ENCODE data around the gene ADGRV1.
"Not testable (repeated sequence)": the region's sequence is repeated elsewhere in the genome, so short reads cannot be mapped to it uniquely, and the experiment has no call there.

ADGRV1 gene

DNA sequence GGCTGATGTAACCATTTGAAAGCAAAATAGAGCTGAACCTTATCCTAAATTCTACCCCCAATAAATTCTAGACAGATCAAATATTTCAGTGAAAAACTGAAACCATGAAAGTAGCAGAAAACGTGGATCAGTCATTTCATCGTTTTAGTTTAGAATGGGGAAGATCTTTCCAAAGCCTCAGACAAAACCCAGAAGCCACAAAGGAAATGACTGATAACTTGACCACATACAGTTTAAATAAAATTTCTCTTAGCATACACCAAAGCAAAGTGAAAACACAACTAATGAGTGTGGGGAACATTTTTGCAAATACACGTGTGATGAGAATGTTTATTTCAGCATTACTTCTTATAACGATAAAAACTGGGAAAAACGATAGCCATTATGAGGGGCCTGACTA is 284.8 kb downstream of the ADGRV1 start:
- peak; percentile 2 for DNase-seq

DNA sequence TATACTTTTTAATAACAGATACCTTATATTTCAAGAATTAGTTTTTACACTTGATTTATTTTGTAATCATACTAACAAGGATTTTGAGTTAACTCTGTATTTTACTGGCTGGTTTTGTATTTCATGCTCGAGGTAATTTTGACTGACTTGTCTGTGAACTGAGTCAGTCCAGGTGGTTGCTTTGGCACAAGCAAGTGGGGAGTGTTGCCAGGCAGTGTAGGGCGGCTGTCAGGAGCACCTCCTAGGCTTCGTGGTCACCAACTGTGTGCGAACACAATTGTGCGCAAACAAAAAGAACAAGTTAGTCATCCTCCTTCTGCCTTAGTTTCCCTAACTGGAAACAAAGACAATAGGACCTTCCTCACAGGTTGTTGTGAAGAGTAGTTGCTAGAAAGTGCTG is 286.3 kb downstream of the ADGRV1 start:
- DNase-seq: no peak

DNA sequence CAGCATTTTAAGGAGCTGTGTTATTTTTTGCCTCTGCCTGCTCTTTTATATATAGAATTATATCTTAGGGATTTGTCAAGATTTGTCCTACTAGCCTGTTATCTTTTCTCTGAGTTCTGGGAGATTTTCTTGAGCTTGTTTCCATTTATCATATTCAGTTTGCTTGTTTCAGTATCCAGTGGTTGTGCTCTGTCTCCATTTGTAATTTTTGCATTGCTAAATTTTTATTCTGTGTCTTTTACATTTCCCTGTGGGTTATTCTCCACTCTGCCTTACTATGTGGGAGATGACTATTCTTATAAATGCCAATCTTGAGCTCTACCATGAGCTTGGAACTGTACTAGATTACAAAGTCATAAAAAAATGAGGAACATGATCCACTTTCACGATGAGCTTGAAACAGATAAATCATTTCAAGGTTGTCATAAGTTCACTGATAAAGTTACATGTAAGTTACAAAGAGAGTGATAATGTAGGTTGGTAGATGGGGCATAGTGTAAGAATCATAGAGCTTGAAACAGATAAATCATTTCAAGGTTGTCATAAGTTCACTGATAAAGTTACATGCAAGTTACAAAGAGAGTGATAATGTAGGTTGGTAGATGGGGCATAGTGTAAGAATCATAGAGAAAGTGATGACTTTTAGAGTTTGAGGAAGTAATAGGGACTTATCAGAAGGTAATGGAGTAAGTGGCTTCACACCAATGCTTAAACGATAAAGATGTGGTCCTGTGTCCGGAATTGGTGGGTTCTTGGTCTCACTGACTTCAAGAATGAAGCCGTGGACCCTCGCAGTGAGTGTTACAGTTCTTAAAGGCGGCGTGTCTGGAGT is 287.3 kb downstream of the ADGRV1 start:
- DNase-seq: no peak

DNA sequence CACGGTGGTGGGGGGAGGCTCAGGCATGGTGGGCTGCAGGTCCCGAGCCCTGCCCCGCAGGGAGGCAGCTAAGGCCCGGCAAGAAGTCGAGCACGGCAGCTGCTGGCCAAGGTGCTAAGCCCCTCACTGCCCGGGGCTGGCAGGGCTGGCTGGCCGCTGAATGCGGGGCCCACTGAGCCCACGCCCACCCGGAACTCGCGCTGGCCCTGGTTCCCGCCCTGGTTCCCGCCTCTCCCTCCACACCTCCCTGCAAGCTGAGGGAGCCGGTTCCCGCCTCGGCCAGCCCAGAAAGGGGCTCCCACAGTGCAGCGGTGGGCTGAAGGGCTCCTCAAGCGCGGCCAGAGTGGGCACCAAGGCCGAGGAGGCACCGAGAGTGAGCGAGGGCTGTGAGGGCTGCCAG is 289.0 kb downstream of the ADGRV1 start:
- DNase-seq: not testable (repeated sequence)

DNA sequence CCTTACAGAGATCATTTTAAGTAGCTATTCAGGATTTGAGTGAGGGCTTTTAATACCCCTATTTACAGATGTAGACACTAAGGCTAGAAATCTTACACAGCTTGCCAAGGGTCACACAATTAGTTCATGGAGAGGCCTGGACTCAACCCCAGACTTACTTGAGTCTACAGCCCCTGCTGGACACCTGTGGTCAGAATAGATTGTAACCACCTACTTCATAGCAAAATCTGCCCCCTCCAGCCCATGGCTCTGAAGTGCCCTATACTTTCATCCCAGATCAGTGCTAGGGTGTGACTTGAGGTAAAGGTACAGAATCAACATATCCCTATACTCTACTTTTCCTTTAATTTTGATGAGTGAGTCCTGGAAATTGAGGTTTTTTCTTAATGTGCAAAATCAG is 291.3 kb downstream of the ADGRV1 start:
- no peak for DNase-seq

DNA sequence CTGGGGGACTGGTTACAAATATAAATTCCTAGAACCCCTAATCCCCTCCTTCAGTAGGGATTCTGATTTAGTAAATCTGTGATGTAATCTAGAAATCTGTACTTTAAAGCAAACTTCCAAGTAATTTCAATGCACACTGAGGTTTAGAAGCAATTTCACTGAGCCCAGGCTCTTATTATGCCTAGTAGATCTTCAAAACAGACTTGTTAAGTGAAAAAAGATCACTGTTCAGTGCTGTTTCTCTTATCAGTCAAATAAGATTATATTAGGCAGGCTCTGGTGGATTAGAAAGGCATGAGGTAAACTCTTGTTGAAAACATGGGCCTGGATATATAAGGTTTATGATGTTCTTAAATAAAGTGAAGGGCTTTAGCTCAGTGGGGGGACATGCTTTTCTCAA is 293.9 kb downstream of the ADGRV1 start:
- DNase-seq: no peak

DNA sequence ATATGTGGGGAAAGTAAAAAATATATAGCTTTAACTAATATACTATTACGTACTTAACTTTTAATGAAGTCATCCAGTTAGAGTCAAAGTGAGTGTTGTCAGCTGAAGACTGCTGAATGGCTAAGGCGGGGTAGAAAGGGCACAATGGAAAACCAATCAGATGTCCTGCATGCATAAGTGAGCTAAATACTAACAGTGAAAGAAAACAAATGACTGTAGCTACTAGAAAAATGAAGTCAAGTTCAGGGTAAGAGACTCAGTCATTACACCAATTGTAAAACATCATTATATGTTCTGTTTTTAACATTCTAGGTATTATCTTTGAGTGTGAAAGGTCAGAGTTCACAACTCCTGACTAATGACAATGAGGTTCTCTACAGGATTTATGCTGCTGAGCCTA is 295.2 kb downstream of the ADGRV1 start:
- no peak for DNase-seq

DNA sequence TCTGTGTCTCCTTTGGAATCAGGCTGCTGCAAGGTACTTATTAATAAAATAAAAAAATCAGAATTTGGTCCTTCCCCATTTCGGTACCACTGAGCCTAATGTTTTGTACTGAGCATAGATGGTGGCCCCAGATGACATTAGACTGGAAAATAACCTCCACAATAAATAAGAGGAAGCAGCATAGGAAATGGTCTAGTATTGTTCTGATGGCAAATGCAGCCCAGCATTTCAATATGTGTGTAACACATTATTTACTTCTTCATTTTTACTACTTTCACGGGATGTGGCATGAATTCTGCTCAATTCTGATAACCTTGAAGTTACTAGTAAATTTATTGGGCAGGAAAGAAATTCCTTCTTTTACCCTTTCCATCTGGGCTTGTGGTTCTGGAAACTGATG is 295.6 kb downstream of the ADGRV1 start:
- no peak for DNase-seq

DNA sequence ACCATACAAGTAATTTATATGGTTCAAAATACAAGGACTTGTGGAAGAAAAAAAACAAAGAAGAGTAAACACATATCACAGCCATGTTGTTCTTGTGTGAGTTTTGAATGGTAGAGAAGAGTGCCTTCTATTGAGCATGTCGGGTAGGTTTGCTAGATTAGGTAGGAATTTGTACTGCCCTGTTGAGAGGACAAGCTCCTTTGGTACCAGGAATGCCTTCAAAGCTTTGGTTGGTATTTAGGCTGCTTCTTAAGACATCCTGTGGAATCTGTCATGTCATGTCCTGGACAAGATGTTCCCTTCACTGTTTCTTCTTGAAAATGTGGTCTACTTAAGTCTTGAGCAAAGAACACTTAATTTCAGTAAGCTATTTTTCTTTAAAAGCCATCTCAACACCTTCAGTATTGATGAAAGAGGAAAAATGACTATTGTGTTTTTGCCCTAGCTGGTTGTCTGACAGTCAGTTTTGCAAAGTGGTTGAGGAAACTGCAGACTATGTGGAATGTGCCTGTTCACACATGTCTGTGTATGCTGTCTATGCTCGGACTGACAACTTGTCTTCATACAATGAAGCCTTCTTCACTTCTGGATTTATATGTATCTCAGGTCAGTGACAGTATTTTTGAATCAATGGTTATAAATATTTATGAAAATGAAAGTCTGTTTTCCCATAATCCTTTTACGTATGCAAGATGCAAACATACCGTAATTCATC is 296.9 kb downstream of the ADGRV1 start:
- no peak for DNase-seq

DNA sequence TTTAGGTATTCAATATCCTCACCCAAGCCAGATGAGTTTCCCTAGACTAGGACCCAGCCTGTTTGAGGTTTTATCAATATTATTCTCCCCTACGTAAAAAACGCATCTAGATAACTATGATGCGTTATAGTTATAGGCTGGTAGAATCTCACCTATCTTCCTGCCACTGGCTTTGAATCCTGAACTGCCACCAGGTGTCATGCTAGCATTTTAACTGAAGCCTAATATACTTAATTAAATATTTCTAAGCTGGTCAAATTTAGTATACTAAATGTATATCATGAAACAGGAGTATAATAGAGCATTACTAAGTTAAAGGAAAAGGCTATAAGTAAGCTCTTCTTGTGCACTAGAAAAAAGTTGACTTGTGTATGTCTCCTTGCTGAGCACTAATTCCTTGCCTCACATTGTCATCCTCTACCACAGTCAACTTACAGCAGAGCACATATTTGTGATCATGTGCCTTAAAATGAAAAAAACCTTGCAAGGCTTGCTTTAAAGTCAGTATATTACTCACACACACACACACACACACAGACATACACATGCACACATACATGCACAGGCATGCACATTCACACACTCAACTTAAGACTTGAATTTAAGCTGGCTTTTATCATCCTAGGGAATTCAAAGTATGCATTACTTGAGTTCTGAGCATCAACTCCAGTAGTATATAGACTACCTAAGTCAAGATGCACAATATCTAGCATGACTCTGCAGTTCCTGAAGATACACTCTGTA is 303.4 kb downstream of the ADGRV1 start:
- DNase-seq: no peak

DNA sequence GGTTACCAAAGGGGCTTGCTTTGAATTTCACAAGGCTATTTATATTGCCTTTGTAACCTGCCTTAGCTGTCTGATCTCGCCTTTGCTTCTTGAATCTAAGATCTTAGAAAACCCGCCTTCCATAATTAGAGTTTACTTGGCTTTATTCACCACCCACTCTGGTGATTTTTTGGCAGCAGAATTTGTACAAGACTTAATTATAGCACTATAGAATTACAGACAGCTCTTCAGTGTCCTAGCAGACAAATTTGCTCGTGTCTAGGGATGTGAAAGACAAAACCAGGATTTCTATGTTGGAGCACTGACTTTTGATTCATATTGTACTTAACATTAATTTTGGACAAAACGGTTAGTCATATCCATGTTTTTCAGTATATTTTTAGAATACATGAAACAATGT is 306.6 kb downstream of the ADGRV1 start:
- DNase-seq: no peak

DNA sequence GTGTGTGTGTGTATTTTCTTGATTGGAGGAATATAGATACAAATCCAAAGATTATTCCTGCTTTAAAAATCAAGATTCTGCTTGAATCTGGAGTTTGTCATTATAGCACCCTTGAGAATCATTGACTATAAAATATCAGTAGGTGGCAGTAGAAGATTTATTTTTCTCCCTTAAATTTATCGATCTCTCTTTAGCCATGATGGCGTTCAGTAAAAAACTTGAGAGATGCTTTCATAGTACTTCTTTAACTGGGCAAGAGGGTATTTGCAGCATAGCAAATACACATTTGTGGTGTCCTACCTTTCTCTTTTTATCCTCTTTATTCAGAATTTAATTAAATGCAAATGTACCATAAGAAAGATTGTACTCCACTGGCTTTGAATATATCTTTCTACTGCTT is 307.7 kb downstream of the ADGRV1 start:
- DNase-seq: peak; percentile 50

DNA sequence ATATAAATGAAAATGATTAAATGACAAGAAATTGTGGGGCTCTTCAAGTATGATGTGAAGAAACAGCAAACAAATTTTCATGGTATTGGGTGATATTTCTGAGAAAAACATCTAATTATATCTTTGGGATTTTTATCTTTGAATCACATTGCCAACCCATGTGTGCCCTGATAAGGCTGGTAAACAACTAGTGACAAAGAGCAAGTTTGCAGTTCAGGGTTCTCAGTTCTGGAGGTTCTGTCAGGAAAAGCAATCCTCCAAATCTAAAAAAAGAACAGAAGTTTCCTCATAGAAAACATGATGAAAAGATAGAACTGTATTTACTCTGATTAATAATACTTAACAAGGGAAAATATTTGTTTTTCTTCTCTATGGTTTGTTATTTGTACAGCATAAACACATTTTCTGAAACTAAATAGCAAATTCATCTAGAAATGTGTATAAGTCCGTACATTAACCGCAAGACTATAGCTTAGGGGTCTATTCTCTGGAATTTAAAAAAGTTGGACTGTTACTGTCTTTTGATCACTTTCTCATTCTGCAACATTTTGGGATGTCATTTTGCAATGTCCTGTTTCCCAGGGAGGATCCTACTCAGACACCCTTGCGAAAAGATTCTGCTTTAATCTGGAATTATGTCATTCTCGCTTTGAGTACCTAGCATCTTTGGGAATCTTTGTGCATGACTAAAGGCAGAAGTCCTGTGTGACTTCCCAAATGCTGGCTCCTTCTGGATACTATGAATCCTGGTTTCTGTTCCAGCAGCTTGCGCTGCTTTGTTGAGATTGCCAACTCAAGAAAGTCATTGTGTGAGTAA is 308.5 kb downstream of the ADGRV1 start:
- peak; percentile 57 for DNase-seq

DNA sequence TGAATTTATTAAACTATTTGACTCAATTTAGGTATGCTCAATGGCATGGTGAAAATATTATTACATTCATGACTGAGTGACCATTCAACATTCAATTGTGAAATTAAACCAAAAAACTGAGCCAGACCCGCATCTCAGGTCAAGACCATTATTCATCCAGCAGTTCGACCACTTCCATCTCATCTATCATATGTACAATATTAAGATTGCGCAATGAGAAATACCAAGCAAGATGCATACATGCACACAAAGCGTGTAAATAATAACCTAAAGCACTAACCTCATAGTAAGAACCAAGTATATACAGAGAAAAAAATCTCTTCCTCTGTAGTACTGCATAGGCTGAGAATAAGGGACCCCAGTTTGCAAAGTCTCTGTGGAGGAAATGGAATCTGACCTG is 310.2 kb downstream of the ADGRV1 start:
- no peak for DNase-seq

DNA sequence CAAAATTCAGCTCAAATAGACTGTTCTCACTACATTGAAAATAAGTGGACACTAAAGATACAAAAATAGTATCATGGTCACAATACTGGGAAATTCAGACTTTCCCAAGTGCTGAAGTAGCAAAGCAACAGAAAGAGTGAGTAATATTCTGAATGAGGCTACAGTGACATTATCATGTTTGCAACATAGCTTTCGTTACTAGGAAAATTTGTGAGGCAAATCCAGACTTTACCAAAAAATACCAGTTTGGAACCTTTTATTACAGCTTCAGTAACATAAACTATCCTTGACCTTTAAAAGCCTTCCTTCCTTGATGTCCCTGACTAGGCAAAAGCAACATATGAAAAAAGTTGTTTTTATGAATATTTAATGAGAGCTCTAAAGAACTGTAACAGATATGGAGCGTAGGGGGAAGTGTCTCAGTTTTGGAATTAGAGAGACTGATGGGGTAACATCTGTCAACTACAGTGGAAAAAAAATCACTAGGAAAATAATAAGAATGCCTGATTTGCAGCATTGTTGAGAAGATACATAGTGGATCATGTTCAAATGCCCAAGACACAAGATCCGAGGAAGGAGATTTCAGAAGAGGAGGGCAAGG is 312.9 kb downstream of the ADGRV1 start:
- no peak for DNase-seq

DNA sequence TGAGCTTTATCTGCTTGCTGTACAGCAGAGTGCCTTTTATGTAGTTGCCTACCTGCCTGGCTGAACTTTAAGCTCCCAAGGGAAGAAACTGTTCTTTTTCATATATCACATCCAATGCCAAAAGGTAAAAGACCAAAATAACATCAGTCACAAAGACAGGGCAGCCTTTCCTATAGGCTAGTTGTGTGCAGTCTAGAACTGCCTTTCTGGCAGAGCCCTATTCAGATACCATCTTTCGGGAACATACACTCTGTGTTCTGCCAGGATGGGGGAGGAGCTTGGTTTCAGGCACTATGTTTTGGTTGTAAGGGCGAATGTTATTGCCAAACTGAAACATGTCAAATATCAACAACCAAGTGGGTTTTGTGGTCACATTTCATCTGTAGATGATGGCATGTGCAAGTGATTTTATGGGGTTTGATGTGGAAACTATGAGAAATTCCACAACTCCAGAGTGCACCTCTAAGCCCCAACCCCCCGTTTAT is 314.5 kb downstream of the ADGRV1 start:
- DNase-seq: no peak

DNA sequence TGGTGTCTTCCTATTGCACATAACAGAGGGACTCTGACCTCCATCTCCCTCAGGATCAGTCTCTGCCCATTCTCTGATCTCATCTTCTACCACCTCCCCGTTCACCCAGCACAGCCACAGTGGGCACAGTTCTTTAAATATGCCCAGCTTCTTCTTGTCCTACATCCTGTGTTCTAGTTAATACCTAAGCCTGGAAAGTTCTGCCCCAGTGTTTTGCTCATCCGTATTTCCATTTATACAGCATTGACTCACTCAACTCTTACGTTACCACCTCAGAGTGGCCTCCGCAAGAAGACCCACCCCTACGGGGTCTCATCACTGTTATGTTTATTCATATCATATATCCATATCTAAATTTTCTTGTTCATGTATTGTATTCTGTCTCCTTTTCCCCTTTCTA is 315.5 kb downstream of the ADGRV1 start:
- DNase-seq: no peak

DNA sequence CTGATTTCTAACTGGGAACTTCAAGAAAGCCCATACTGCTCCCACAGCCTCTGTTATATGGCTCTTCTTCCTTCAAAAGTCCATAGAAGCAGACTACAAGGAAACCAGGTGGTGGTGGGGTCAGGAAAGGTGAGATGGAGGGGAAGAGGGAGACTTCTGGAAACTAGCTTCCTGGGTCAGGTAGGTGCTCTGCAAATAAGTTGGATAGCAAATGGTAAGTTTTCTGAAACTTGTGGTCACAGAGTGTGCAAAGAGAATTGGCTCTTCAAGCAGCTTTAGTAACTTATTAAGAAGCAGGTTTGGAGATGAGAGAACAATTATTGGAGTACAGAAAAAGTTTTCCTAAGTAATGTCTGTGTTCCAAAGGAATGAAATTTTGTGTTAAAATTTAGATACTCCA is 316.9 kb downstream of the ADGRV1 start:
- no peak for DNase-seq

DNA sequence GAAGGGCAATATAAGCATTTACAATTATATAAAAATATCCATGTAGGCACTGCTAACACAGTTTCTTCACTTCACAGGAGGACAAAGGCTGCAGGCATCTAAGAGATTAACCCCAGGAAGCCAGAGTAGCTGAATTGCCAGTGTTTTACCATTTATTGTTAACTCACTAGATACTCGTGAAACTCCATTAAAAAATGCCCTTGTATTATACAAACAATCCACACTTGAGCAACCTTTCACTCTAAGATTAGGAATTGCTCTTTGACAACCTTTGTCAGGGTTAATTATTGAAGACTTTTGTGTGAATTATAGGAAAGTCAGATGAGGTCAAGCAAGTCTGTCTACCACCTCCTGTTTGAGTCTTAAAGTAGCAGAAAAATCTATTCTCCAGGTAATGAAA is 317.8 kb downstream of the ADGRV1 start:
- DNase-seq: no peak

DNA sequence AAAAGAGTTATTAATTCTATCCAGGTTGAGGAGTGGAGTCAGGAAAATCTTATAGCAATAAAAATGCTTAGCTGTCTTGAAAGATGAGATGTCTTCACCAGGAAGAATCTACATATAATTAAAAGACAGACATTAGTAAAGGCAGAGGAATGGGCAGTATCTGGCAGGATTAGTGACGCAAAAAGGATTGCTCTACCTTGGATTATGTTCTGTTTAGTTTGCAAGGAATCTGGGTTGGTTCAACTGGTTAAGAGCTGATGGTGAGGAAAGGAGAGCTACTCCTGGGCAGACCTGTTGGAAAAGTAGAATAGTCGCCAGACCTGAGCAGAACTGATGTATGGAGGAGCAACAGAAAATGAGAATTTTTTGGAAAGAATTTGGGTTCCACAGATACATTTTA is 318.5 kb downstream of the ADGRV1 start:
- DNase-seq: no peak

DNA sequence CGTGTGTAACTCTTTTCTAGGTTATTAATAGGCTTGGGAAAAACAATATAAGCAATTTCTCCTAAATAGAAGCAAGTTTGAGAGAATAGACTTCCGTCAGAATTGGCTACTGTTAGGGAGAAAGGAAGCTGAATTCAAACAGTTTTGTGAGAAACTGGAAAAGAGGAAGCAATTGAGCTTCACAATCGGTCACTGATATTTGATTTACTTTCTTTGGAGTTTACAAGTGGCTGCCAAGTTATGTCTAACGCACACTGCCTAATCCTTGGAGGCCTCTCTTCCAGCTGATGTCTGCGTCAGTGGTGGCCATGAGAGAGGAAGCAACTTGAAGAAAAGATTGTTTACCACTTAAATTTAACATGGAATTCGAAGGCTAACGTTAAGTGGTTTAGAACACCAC is 319.5 kb downstream of the ADGRV1 start:
- DNase-seq: no peak

DNA sequence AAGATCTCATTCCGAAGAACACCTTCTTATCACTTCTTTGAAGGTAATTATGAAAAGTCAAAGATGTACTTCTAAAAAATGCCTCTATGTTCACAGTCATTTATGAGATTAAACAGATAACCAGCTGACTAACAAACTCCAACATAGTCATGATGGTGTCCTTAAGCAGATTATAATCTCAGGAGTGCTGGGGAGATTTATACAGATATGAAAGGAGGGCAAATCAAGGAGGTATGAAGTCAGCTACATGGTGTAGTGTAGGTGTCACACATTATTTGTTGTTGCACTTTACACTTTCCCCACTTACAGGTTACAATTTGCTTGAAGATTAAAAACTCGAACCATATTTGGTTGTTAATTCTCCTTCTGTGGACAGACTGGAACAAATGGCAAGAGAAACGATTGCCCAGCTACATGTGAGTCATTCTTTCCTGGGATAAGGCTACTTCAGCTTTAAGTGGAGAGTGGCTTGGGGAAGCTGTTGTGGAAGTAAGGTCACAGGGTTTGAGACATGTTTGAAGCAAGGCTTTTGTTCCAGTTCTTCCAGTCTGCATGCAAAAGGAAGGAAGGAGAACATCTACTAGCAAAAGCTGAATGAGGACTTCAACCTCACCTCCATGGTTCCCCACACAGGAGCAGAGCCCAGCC is 320.1 kb downstream of the ADGRV1 start:
- DNase-seq: no peak

All from hematopoietic multipotent progenitor cell treated with erythropoietin and hydrocortisone succinate and interleukin-3 and kit ligand, for 8 days (in vitro differentiated cells).